ENCODE data around the gene FBXL19. TPM values are rescaled to one million over a fixed set of nuclear protein-coding genes. Genes with fewer than 3 reads are reported as not detected.

The FBXL19 gene
- total RNA-seq, 1 experiment from 2014 or later = 84.3 TPM

GRCh38 chr16:30924076-30924912, 922 bp downstream of the FBXL19 start:
- DNase-seq (ENCODE audit: low spot score) = peak; percentile 48
- H3K27ac Mint-ChIP-seq = no peak overlapping the region
- CTCF ChIA-PET = interaction anchor here (0.6 to 6.5 kb wide), 10 partner anchors 11 to 786 kb away, joined by 3 to 79 read pairs (median 4); partner anchors contain the start of genes HSD3B7 and ZNF629
- H3K27me3 Mint-ChIP-seq (ENCODE audit: low read depth) = no peaks in the 10 kb centered on the region; the same call in 1 of the 2 replicates
- no peaks in the 10 kb centered on the region for H3K9me3 Mint-ChIP-seq
- ATAC-seq = no peak
- H3K36me3 Mint-ChIP-seq = peaks cover 10% of the 10 kb centered on the region; the same call in 1 of the 2 replicates
- POLR2A ChIA-PET = interaction anchor here (0.7 to 1.1 kb wide), 4 partner anchors 18 to 146 kb away, joined by 3 read pairs; partner anchors contain the start of gene CTF1
- H3K4me1 Mint-ChIP-seq = peaks cover 20% of the 10 kb centered on the region
- TF ChIP-seq KAT7 (CRISPR knock-in tag; IDR thresholded peaks at IDR 0.05; ENCODE audit: borderline replicate concordance) = peak; percentile 76; the same call in 1 of the 2 replicates
- TF ChIP-seq, protein P1, sequence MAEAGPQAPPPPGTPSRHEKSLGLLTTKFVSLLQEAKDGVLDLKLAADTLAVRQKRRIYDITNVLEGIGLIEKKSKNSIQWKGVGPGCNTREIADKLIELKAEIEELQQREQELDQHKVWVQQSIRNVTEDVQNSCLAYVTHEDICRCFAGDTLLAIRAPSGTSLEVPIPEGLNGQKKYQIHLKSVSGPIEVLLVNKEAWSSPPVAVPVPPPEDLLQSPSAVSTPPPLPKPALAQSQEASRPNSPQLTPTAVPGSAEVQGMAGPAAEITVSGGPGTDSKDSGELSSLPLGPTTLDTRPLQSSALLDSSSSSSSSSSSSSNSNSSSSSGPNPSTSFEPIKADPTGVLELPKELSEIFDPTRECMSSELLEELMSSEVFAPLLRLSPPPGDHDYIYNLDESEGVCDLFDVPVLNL (CRISPR knock-in tag; IDR thresholded peaks at IDR 0.05; ENCODE audit: borderline replicate concordance, low read depth) = no peak
- TF ChIP-seq ERG (CRISPR knock-in tag; IDR thresholded peaks at IDR 0.05) = no peak
- TF ChIP-seq IRF1 (CRISPR knock-in tag; IDR thresholded peaks at IDR 0.05) = no peak
- no peak for TF ChIP-seq STAT6 (CRISPR knock-in tag; conservative IDR thresholded peaks at IDR 0.05; ENCODE audit: low read depth)
- TF ChIP-seq IRF2 (CRISPR knock-in tag; IDR thresholded peaks at IDR 0.05; ENCODE audit: borderline replicate concordance, low read depth) = no peak
- no peak for TF ChIP-seq ZNF671 (CRISPR knock-in tag; IDR thresholded peaks at IDR 0.05)
- no peak for TF ChIP-seq CBFB (CRISPR knock-in tag; IDR thresholded peaks at IDR 0.05; ENCODE audit: low read depth)
- TF ChIP-seq, protein P2, sequence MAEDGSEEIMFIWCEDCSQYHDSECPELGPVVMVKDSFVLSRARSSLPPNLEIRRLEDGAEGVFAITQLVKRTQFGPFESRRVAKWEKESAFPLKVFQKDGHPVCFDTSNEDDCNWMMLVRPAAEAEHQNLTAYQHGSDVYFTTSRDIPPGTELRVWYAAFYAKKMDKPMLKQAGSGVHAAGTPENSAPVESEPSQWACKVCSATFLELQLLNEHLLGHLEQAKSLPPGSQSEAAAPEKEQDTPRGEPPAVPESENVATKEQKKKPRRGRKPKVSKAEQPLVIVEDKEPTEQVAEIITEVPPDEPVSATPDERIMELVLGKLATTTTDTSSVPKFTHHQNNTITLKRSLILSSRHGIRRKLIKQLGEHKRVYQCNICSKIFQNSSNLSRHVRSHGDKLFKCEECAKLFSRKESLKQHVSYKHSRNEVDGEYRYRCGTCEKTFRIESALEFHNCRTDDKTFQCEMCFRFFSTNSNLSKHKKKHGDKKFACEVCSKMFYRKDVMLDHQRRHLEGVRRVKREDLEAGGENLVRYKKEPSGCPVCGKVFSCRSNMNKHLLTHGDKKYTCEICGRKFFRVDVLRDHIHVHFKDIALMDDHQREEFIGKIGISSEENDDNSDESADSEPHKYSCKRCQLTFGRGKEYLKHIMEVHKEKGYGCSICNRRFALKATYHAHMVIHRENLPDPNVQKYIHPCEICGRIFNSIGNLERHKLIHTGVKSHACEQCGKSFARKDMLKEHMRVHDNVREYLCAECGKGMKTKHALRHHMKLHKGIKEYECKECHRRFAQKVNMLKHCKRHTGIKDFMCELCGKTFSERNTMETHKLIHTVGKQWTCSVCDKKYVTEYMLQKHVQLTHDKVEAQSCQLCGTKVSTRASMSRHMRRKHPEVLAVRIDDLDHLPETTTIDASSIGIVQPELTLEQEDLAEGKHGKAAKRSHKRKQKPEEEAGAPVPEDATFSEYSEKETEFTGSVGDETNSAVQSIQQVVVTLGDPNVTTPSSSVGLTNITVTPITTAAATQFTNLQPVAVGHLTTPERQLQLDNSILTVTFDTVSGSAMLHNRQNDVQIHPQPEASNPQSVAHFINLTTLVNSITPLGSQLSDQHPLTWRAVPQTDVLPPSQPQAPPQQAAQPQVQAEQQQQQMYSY (CRISPR knock-in tag; IDR thresholded peaks at IDR 0.05) = no peak
- no peak for TF ChIP-seq ESRRA (CRISPR knock-in tag; IDR thresholded peaks at IDR 0.05; ENCODE audit: borderline replicate concordance)
- 0 out of 2 replicates have a peak, but pooled peaks have one; percentile 46 for TF ChIP-seq ZNF121 (CRISPR knock-in tag; IDR thresholded peaks at IDR 0.05)
- TF ChIP-seq CREB1 (CRISPR knock-in tag; IDR thresholded peaks at IDR 0.05) = no peak
- TF ChIP-seq AFF4 (CRISPR knock-in tag; IDR thresholded peaks at IDR 0.05; ENCODE audit: borderline replicate concordance) = no peak
- TF ChIP-seq E2F5 (CRISPR knock-in tag; IDR thresholded peaks at IDR 0.05) = 0 out of 2 replicates have a peak, but pooled peaks have one; percentile 38
- TF ChIP-seq NFE2L1 (CRISPR knock-in tag; IDR thresholded peaks at IDR 0.05) = no peak
- H3K4me3 Mint-ChIP-seq = peak overlapping the region; percentile 78

All from WTC11 (cell line).